OCI-LY3 (cell line): Measurements from ENCODE around the gene RAB11FIP4.

Experiments used
- H2AFZ ChIP-seq: fragments of 200-600, 300-600 bp; shearing (Covaris generic); 2 replicates; pipeline ENCODE4 v1.6.0; 2014; ENCODE audit warnings: antibody characterized with exemption, low read depth, low read length
- H3K27ac ChIP-seq: fragments of 200-600, 300-600 bp; sonication (generic); 2 replicates; pipeline ENCODE4 v1.5.1; 2014; ENCODE audit warnings: mild to moderate bottlenecking, low read length, moderate library complexity, mixed read lengths
- H3K27me3 ChIP-seq: fragments of 200-600, 300-600 bp; sonication (generic); 2 replicates; pipeline ENCODE4 v1.6.1; 2014; ENCODE audit warnings: low read depth, low read length, mixed read lengths
- H3K36me3 ChIP-seq: fragments of 200-600, 300-600 bp; sonication (generic); replicated peaks from 2 replicates; pipeline ENCODE3; 2014; ENCODE audit warnings: low read depth, low read length, mixed read lengths
- H3K4me1 ChIP-seq: fragments of 300-600, 200-600 bp; sonication (generic); 2 replicates; pipeline ENCODE4 v1.6.1; 2014; ENCODE audit warnings: low read length, mixed read lengths
- H3K4me2 ChIP-seq: fragments of 200-600, 300-600 bp; sonication (generic); 2 replicates; pipeline ENCODE4 v1.6.1; 2014; ENCODE audit warnings: low read length, mixed read lengths
- H3K4me3 ChIP-seq: fragments of 300-600, 200-600 bp; sonication (generic); 2 replicates; pipeline ENCODE4 v1.5.1; 2014; ENCODE audit warnings: antibody characterized with exemption, mild to moderate bottlenecking, low read length, moderate library complexity
- H3K79me2 ChIP-seq: fragments of 300-600, 200-600 bp; shearing (Covaris generic); 2 replicates; pipeline ENCODE4 v1.6.1; 2014; ENCODE audit warnings: mild to moderate bottlenecking, low read length, mixed read lengths
- H3K9ac ChIP-seq: fragments of 300-600, 200-600 bp; shearing (Covaris generic); 2 replicates; pipeline ENCODE4 v1.6.0; 2014; ENCODE audit warnings: mild to moderate bottlenecking, low read length, moderate library complexity
- H3K9me3 ChIP-seq: fragments of 200-600, 300-600 bp; shearing (Covaris generic); 2 replicates; pipeline ENCODE4 v1.6.1; 2014; ENCODE audit warnings: low read length, mixed read lengths; ENCODE audit not compliant: insufficient read depth
- H4K20me1 ChIP-seq: fragments of 200-600, 300-600 bp; sonication (generic); 2 replicates; pipeline ENCODE4 v1.6.1; 2016; ENCODE audit warnings: low read length, mixed read lengths; ENCODE audit not compliant: insufficient read depth
- CTCF ChIP-seq: fragments of 200-600, 300-600 bp; sonication (generic); IDR thresholded peaks from 2 replicates; pipeline ENCODE4 v1.5.1; 2014; ENCODE audit warnings: antibody characterized with exemption, low read length, low read depth
- EZH2phosphoT487 ChIP-seq: fragments of 200-600 bp; shearing (Covaris generic); IDR thresholded peaks from 2 replicates; pipeline ENCODE4 v1.6.1; 2018; ENCODE audit warnings: antibody characterized with exemption, mixed run types, low read depth

The RAB11FIP4 gene

GRCh38 chr17:31553506-31553905 lies 162.0 kb downstream of the RAB11FIP4 start:
- TF ChIP-seq CTCF (no peak), EZH2phosphoT487 (no peak)
- H3K79me2 ChIP-seq, result peaks cover 8% of the 10 kb centered on the region
- H2AFZ ChIP-seq, result no peak overlapping the region
- no peaks in the 10 kb centered on the region for H3K9me3 ChIP-seq
- H3K4me2 ChIP-seq, result no peak overlapping the region
- H3K9ac ChIP-seq, result no peak overlapping the region
- peaks cover 36% of the 10 kb centered on the region for H3K4me1 ChIP-seq
- no peak overlapping the region for H3K27ac ChIP-seq
- H4K20me1 ChIP-seq, result no peaks in the 10 kb centered on the region
- H3K27me3 ChIP-seq, result no peaks in the 10 kb centered on the region
- H3K36me3 ChIP-seq, result no peaks in the 10 kb centered on the region
- no peak overlapping the region for H3K4me3 ChIP-seq

DNA sequence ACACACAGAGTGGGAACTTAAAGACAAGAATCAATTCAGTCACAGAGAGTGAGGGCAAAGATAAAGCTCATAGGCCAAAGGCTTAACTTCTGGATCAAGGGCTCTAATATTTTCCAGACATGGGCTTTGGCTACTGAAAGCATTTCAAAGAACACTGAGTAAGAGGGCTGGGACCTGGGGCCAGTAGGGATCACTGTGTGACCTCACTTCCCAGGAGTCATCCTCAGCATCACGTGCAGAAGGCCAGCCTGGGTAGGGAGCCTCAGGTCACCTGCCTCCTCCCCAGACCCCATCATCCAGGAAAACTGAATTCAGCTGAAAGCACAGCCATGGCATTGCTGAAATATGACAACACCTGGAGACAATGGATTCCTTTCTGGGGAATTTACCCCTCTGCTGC lies 163.5 kb downstream of the RAB11FIP4 start:
- Histone ChIP-seq H3K9me3 (no peaks in the 10 kb centered on the region), H3K36me3 (no peaks in the 10 kb centered on the region), H3K79me2 (no peaks in the 10 kb centered on the region), H2AFZ (no peak overlapping the region), H3K4me2 (peak overlapping the region; percentile 55), H3K27ac (peak overlapping the region; percentile 36), H4K20me1 (no peaks in the 10 kb centered on the region), H3K4me1 (peaks cover 40% of the 10 kb centered on the region), H3K4me3 (no peak overlapping the region), H3K9ac (no peak overlapping the region; the same call in 1 of the 2 replicates), H3K27me3 (no peaks in the 10 kb centered on the region)
- TF ChIP-seq CTCF (no peak), EZH2phosphoT487 (no peak)

- no peaks in the 10 kb centered on the region for H3K27me3 ChIP-seq
- H3K36me3 ChIP-seq, result no peaks in the 10 kb centered on the region
- H3K79me2 ChIP-seq, result no peaks in the 10 kb centered on the region
- H3K9ac ChIP-seq, result no peak overlapping the region
- no peak for TF ChIP-seq EZH2phosphoT487
- no peak for TF ChIP-seq CTCF
- no peaks in the 10 kb centered on the region for H4K20me1 ChIP-seq
- H3K4me1 ChIP-seq, result peaks cover 39% of the 10 kb centered on the region
- no peak overlapping the region for H3K27ac ChIP-seq
- no peak overlapping the region for H2AFZ ChIP-seq
- no peak overlapping the region for H3K4me3 ChIP-seq
- no peaks in the 10 kb centered on the region for H3K9me3 ChIP-seq
- no peak overlapping the region for H3K4me2 ChIP-seq
Measured at GRCh38 chr17:31556969-31557645, 165.6 kb downstream of the RAB11FIP4 start.

- H3K4me2 ChIP-seq, result peak overlapping the region; percentile 76
- H2AFZ ChIP-seq, result 0 out of 2 replicates have a peak overlapping the region, but pooled peaks have one; percentile 16
- H3K4me1 ChIP-seq, result peaks cover 44% of the 10 kb centered on the region
- H3K79me2 ChIP-seq, result no peaks in the 10 kb centered on the region
- H3K4me3 ChIP-seq, result peak overlapping the region; percentile 89
- H3K9ac ChIP-seq, result peak overlapping the region; percentile 72
- H3K36me3 ChIP-seq, result no peaks in the 10 kb centered on the region
- no peaks in the 10 kb centered on the region for H4K20me1 ChIP-seq
- peak overlapping the region; percentile 35; the same call in 1 of the 2 replicates for H3K27ac ChIP-seq
- H3K27me3 ChIP-seq, result no peaks in the 10 kb centered on the region
- H3K9me3 ChIP-seq, result no peaks in the 10 kb centered on the region
- peak; percentile 79 for TF ChIP-seq CTCF
- TF ChIP-seq EZH2phosphoT487, result no peak
Measured at GRCh38 chr17:31558748-31559583, 167.5 kb downstream of the RAB11FIP4 start.
